AG10803 (cell line): ENCODE results near the gene SELENOH.

Experiments
- DNase-seq: peaks from one replicate; pipeline ENCODE4 v3.0.0; 2010; ENCODE audit warnings: low read depth
- H3K4me3 ChIP-seq: 2 replicates; pipeline ENCODE4 v1.5.1; 2011; ENCODE audit warnings: mild to moderate bottlenecking, low read length, control low read depth
- TF ChIP-seq, protein P1 (sequence below): conservative IDR thresholded peaks from 2 replicates; pipeline ENCODE4 v1.5.1; 2011; ENCODE audit warnings: mild to moderate bottlenecking, low read length, control low read depth, inconsistent platforms

Gene SELENOH

DNA sequence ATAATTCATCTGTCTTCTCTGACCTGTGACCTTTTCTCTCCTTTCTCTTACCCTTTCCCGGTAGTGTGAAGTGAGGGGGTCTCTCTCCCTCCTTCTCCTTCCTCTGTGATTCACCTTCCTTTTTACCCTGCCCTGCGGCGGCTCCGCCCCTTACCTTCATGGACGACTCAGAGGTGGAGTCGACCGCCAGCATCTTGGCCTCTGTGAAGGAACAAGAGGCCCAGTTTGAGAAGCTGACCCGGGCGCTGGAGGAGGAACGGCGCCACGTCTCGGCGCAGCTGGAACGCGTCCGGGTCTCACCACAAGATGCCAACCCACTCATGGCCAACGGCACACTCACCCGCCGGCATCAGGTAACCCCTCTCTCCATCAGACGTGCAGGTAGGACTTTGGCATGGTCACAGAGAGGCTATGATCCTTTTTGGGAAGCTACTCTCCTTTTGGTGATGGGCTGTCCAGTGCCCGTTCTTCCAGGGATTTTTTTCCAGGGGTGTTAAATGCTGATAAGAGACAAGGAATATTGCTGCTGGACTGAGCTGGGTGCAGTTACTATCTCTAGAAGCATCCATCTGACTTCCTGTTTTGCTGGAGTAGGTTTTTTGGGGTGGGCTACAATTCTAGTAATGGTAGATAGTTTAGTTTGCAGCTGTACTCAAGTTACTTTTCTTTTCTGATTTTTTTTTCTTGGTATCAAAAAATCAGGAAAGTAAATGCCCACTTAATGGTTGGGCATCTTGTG lies 50.2 kb downstream of the SELENOH start:
- no peak for DNase-seq
- H3K4me3 ChIP-seq: no peak overlapping the region
- TF ChIP-seq, protein P1, sequence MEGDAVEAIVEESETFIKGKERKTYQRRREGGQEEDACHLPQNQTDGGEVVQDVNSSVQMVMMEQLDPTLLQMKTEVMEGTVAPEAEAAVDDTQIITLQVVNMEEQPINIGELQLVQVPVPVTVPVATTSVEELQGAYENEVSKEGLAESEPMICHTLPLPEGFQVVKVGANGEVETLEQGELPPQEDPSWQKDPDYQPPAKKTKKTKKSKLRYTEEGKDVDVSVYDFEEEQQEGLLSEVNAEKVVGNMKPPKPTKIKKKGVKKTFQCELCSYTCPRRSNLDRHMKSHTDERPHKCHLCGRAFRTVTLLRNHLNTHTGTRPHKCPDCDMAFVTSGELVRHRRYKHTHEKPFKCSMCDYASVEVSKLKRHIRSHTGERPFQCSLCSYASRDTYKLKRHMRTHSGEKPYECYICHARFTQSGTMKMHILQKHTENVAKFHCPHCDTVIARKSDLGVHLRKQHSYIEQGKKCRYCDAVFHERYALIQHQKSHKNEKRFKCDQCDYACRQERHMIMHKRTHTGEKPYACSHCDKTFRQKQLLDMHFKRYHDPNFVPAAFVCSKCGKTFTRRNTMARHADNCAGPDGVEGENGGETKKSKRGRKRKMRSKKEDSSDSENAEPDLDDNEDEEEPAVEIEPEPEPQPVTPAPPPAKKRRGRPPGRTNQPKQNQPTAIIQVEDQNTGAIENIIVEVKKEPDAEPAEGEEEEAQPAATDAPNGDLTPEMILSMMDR: no peak

DNA sequence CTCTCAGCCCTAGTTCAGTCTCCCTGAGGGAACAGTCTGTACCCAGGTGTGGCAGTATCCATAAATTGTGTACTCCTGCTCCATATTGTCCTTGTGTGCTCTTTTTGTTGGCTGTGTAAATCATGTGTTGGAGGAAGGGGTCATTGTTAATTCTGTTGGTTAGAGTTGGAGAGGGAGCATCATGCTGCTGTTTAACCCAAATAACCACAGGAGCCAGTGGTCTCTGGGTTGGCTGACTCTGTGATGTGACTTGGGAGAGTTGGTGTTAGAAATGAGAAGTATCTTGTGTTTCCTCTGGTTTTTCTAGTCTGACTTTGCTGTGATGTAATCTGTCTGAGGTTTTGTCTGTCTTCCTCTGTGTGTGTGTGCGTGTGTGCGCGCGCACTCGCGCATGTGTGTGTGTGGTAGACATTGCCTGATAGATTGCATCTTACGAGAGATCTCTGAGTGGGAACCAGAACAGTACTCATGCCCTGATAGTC lies 50.8 kb downstream of the SELENOH start:
- no peak overlapping the region for H3K4me3 ChIP-seq
- TF ChIP-seq, protein P1: no peak

DNA sequence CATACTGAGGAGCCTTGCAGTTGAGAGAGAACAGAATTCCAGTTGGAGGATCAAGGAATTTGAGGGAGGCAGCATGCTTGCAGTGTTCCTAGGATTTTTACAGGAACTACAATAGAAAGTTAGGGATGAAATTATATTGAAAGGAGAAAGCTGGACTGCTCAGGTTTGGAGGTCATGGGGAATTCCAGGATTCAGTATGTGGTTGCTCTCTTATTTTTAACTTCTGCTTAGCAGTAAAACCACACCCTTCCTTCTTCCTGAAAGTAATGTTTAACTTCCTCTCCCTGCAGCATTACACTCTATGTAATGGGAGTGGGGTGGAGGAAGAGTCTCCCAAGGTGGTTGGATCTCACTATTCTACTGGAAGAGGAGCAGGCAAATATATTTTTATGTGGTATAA lies 51.6 kb downstream of the SELENOH start:
- H3K4me3 ChIP-seq: no peak overlapping the region
- no peak for DNase-seq
- TF ChIP-seq, protein P1: no peak

More for the DNA sequence above, 50.8 kb downstream of the SELENOH start:
- DNase-seq: peak; percentile 29
